Transverse colon (tissue), 4 donors: Measurements from ENCODE around the gene MAST2. TPM values are rescaled to one million over a fixed set of nuclear protein-coding genes. Genes with fewer than 3 reads are reported as not detected.

Source experiments
- DNase-seq: peaks from one replicate; pipeline ENCODE4 v3.0.0-alpha.2; 2019
- H3K27ac ChIP-seq, 4 donors: fragments of 200-600 bp; sonication (generic); 2 replicates each; pipeline ENCODE4 v1.5.1; 2016 to 2018; ENCODE audit warnings: inconsistent platforms in 4 of 4
- H3K27me3 ChIP-seq: fragments of 200-600 bp; sonication (generic); 2 replicates; pipeline ENCODE4 v1.5.1; 2017; ENCODE audit warnings: inconsistent platforms
- H3K36me3 ChIP-seq, 4 donors: fragments of 200-600 bp; sonication (generic); 2 replicates each; pipeline ENCODE4 v1.5.1; 2017 to 2019; ENCODE audit warnings: inconsistent platforms in 4 of 4
- H3K4me1 ChIP-seq, 4 donors: fragments of 200-600 bp; sonication (generic); 2 replicates each; pipeline ENCODE4 v1.5.1; 2017 to 2020; ENCODE audit warnings: inconsistent platforms in 4 of 4
- H3K4me3 ChIP-seq, 4 donors: fragments of 200-600 bp; sonication (generic); 1 replicate in 1 of 4; 2 replicates in 3 of 4; pipeline versions ENCODE4 v1.5.1 to v1.6.1; 2017 to 2019; ENCODE audit warnings: inconsistent platforms in 4 of 4
- H3K9me3 ChIP-seq, 2 donors: fragments of 200-600 bp; sonication (generic); 2 replicates each; pipeline ENCODE4 v1.5.1; 2017 to 2019; ENCODE audit warnings: inconsistent platforms in 2 of 2
- CTCF ChIP-seq, 5 experiments: fragments of 200-600 bp in 3 of 5; fragments of 450-650 bp in 2 of 5; sonication (generic) in 3 of 5; IDR thresholded peaks; 1 replicate in 2 of 5; 2 replicates in 3 of 5; pipeline ENCODE4 v1.5.1; 2016 to 2017; ENCODE audit warnings: antibody characterized with exemption in 5 of 5, inconsistent platforms in 3 of 5, mild to moderate bottlenecking in 2 of 5, moderate library complexity in 1 of 5
- EP300 ChIP-seq: sonication (generic); formaldehyde crosslinking; IDR thresholded peaks from one replicate; pipeline ENCODE4 v1.6.1; 2017; ENCODE audit warnings: antibody characterized with exemption, low read depth
- POLR2A ChIP-seq: fragments of 450-650 bp; IDR thresholded peaks from one replicate; pipeline ENCODE4 v1.6.1; 2016; ENCODE audit warnings: antibody characterized with exemption, mild to moderate bottlenecking, moderate library complexity
- POLR2AphosphoS5 ChIP-seq, 3 donors: sonication (generic); formaldehyde crosslinking; IDR thresholded peaks; one replicate each; pipeline ENCODE4 v1.6.1; 2016; ENCODE audit warnings: antibody characterized with exemption in 3 of 3
- WGBS, 2 donors: methylation state at CpG; one replicate each; pipeline ENCODE4 v1.1.5; 2018; ENCODE audit warnings: low coverage in 1 of 2; 5-methylcytosine and 5-hydroxymethylcytosine counted together
- in situ Hi-C, 4 donors: fragments of 200-750 bp; cut with MboI; loops; one replicate each; pipeline versions ENCODE4 v1.15.0 to v1.15.1; 2017; ENCODE audit warnings: low sequenced_read_pairs in 3 of 4, low pct_ligation_motif_present in 1 of 4, low pct_unique_long_range_greater_than_20kb in 1 of 4
- intact Hi-C: fragments of 100-400 bp; cut with DNase I; formaldehyde crosslinking; loops from one replicate; pipeline ENCODE4 v1.15.1; 2023; ENCODE audit warnings: low total_unique reads
- total RNA-seq, 4 donors: library from RNA; depleted of rRNA; stranded (reverse); fragments of >200 nt; gene quantifications; one replicate each; pipeline ENCODE4 v1.1.0, GENCODE V29; 2016

Gene MAST2
- total RNA-seq, 4 donors from 2014 or later: 160 to 313 (median 161) TPM

GRCh38 chr1:45785583-45785982 is 17.8 kb upstream of the MAST2 start:
- no peak for DNase-seq
- Histone ChIP-seq H3K36me3 (no peaks in the 10 kb centered on the region), H3K4me1 (no peaks in the 10 kb centered on the region), H3K27ac (no peak overlapping the region), H3K9me3 (no peaks in the 10 kb centered on the region), H3K4me3 (no peak overlapping the region), H3K27me3 (no peaks in the 10 kb centered on the region)
- 60 to 69% methylated on average over 3 to 4 of the region's 4 CpGs for WGBS, 2 donors
- TF ChIP-seq POLR2A: no peak
- no peak for TF ChIP-seq POLR2AphosphoS5 (IDR thresholded peaks at IDR 0.05)
- no peak for TF ChIP-seq EP300
- no peak for TF ChIP-seq CTCF (IDR thresholded peaks at IDR 0.05)
- in situ Hi-C loops (no loop called here), intact Hi-C loops (no loop called here)

- no peak for DNase-seq
- Histone ChIP-seq H3K27ac (no peak overlapping the region), H3K27me3 (no peaks in the 10 kb centered on the region), H3K4me1 (no peaks in the 10 kb centered on the region), H3K4me3 (no peak overlapping the region), H3K9me3 (no peaks in the 10 kb centered on the region), H3K36me3 (no peaks in the 10 kb centered on the region)
- intact Hi-C loops: no loop called here
- TF ChIP-seq EP300 (no peak), CTCF (IDR thresholded peaks at IDR 0.05) (no peak), POLR2AphosphoS5 (IDR thresholded peaks at IDR 0.05) (no peak), POLR2A (no peak)
- WGBS, 2 donors: 49 to 63% methylated on average over 4 of the region's 4 CpGs
- in situ Hi-C loops: no loop called here
Observed at GRCh38 chr1:45787905-45788304, 15.5 kb upstream of the MAST2 start.

GRCh38 chr1:45789601-45790000 is 13.8 kb upstream of the MAST2 start:
- Histone ChIP-seq H3K27me3 (peaks cover 3% of the 10 kb centered on the region), H3K36me3 (no peaks in the 10 kb centered on the region), H3K4me3 (no peak overlapping the region), H3K4me1 (no peaks in the 10 kb centered on the region), H3K9me3 (no peaks in the 10 kb centered on the region), H3K27ac (no peak overlapping the region)
- TF ChIP-seq CTCF (IDR thresholded peaks at IDR 0.05) (no peak), POLR2A (no peak), POLR2AphosphoS5 (IDR thresholded peaks at IDR 0.05) (no peak), EP300 (no peak)
- in situ Hi-C loops (no loop called here), intact Hi-C loops (no loop called here)
- DNase-seq: no peak
- 50 to 78% methylated on average over 1 to 2 of the region's 2 CpGs for WGBS, 2 donors

GRCh38 chr1:45792744-45793143 is 10.7 kb upstream of the MAST2 start:
- Histone ChIP-seq H3K27ac (no peak overlapping the region), H3K9me3 (no peaks in the 10 kb centered on the region), H3K36me3 (no peaks in the 10 kb centered on the region), H3K4me1 (no peaks in the 10 kb centered on the region), H3K27me3 (peaks cover 3% of the 10 kb centered on the region), H3K4me3 (no peak overlapping the region)
- no peak for TF ChIP-seq POLR2AphosphoS5 (IDR thresholded peaks at IDR 0.05)
- TF ChIP-seq POLR2A: no peak
- no peak for TF ChIP-seq CTCF (IDR thresholded peaks at IDR 0.05)
- TF ChIP-seq EP300: no peak
- WGBS, 2 donors: 80 to 88% methylated on average over 1 to 4 of the region's 4 CpGs
- intact Hi-C loops: no loop called here
- DNase-seq: no peak
- in situ Hi-C loops: no loop called here
